ENCODE results near the gene TAF4. TPM values are rescaled to one million over a fixed set of nuclear protein-coding genes. Genes with fewer than 3 reads are reported as not detected.

The TAF4 gene
- total and polyA plus RNA-seq, 2 donors (not counting 3 experiments of a cell fraction or from before 2014, with no cell fraction given) = 6.1 to 19.5 TPM

DNA sequence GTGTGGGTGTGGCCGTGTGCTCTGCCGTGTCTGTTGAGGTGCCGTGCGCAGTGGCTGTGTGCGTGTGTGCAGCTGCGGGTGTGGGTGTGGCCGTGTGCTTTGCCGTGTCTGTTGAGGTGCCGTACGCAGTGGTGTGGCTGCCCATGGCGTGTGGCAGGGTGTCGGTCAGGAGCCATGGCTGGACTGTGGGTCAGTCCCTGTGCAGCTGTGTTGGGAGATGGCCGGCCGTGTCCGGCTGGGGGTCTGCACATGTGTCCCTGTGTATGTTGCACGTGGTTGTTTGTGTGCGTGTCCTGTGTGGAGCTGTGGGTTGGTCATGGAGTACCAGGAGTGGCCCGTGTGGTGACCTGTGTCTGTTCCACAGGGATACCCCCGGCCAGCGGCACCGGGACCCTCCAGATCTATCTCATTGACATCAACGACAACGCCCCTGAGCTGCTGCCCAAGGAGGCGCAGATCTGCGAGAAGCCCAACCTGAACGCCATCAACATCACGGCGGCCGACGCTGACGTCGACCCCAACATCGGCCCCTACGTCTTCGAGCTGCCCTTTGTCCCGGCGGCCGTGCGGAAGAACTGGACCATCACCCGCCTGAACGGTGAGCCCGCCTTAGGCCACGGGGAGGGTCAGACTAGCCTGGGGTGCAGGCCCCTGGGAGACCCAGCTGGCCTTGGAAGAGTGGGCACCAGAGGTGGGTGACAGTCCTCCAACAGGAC lies 137.7 kb downstream of the TAF4 start:
- no peaks in the 10 kb centered on the region for H3K27me3 ChIP-seq (ENCODE audit: control insufficient read depth in 2 of 2, insufficient read depth in 2 of 2, low read length in 2 of 2)
- no peak overlapping the region for H3K4me2 ChIP-seq (ENCODE audit: insufficient read depth, low read length)
- no peak for FAIRE-seq
- H3K4me1 ChIP-seq (ENCODE audit: control insufficient read depth, extremely low read depth, insufficient read depth, low read length) = no peaks in the 10 kb centered on the region
- no peaks in the 10 kb centered on the region for H3K9me1 ChIP-seq (replicated peaks; ENCODE audit: control insufficient read depth, extremely low read depth, insufficient read depth, low read length)
- no peak for DNase-seq (ENCODE audit: low read depth, low spot score)
- dilution Hi-C loops (cut with MboI; ENCODE audit: extremely low pct_ligation_motif_present, low sequenced_read_pairs) (no loop called here), intact Hi-C loops (cut with micrococcal nuclease) (no loop called here)
- H3K9me3 ChIP-seq (replicated peaks; ENCODE audit: control insufficient read depth, insufficient read depth, low read length) = no peaks in the 10 kb centered on the region
- H2AFZ ChIP-seq (ENCODE audit: low read depth, low read length) = no peak overlapping the region
- H3K79me2 ChIP-seq (ENCODE audit: control insufficient read depth, insufficient read depth, low read length) = no peaks in the 10 kb centered on the region
- TF ChIP-seq FOS (IDR thresholded peaks at IDR 0.05; ENCODE audit: borderline replicate concordance, insufficient read depth, low read length) = no peak
- no peak for TF ChIP-seq GATA2 (IDR thresholded peaks at IDR 0.05; ENCODE audit: insufficient read depth, insufficient read length, low read depth, low read length)
- no peak for TF ChIP-seq JUN (IDR thresholded peaks at IDR 0.05; ENCODE audit: borderline replicate concordance, insufficient read depth, insufficient read length, low read depth)
- TF ChIP-seq MAX (IDR thresholded peaks at IDR 0.05; ENCODE audit: insufficient read depth, insufficient read length) = no peak
- TF ChIP-seq POLR2A (IDR thresholded peaks at IDR 0.05; ENCODE audit: low read depth, low read length) = no peak
- TF ChIP-seq MYC (IDR thresholded peaks at IDR 0.05; ENCODE audit: low read depth, low read length) = no peak
- no peak for TF ChIP-seq EZH2 (IDR thresholded peaks at IDR 0.05; ENCODE audit: borderline replicate concordance, low read depth, low read length, severe bottlenecking)
- TF ChIP-seq, protein P1, sequence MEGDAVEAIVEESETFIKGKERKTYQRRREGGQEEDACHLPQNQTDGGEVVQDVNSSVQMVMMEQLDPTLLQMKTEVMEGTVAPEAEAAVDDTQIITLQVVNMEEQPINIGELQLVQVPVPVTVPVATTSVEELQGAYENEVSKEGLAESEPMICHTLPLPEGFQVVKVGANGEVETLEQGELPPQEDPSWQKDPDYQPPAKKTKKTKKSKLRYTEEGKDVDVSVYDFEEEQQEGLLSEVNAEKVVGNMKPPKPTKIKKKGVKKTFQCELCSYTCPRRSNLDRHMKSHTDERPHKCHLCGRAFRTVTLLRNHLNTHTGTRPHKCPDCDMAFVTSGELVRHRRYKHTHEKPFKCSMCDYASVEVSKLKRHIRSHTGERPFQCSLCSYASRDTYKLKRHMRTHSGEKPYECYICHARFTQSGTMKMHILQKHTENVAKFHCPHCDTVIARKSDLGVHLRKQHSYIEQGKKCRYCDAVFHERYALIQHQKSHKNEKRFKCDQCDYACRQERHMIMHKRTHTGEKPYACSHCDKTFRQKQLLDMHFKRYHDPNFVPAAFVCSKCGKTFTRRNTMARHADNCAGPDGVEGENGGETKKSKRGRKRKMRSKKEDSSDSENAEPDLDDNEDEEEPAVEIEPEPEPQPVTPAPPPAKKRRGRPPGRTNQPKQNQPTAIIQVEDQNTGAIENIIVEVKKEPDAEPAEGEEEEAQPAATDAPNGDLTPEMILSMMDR (IDR thresholded peaks at IDR 0.05; ENCODE audit: extremely low read depth in 1 of 2, insufficient read depth in 1 of 2, low read depth in 1 of 2, low read length in 2 of 2) = no peak
- TF ChIP-seq POLR2AphosphoS5 (IDR thresholded peaks at IDR 0.05; ENCODE audit: insufficient read depth, low read depth, low read length) = no peak
- no peak overlapping the region for H3K27ac ChIP-seq (ENCODE audit: insufficient read depth, low read depth, low read length)
- CTCF ChIA-PET = no interaction called here
- no peaks in the 10 kb centered on the region for H3K36me3 ChIP-seq (ENCODE audit: control insufficient read depth in 2 of 2, extremely low read depth in 1 of 2, insufficient read depth in 2 of 2, low read length in 2 of 2)
- no TSS peak for BruUV-seq (replicated peaks)
- no peak overlapping the region for H3K9ac ChIP-seq (replicated peaks; ENCODE audit: extremely low read depth, insufficient read depth, low read length)
- H3K4me3 ChIP-seq (replicated peaks in 1 of 3; ENCODE audit: insufficient read depth in 1 of 3, low read depth in 1 of 3, low read length in 3 of 3) = no peak overlapping the region
- POLR2A ChIA-PET = no interaction called here
- no peaks in the 10 kb centered on the region for H4K20me1 ChIP-seq (replicated peaks; ENCODE audit: control insufficient read depth, extremely low read depth, insufficient read depth, low read length)

Data from endothelial cell of umbilical vein (primary cell).